SK-N-SH (cell line): ENCODE results near the gene TRIM23.
"Not testable (repeated sequence)": the region's sequence is repeated elsewhere in the genome, so short reads cannot be mapped to it uniquely, and the experiment has no call there.

Source experiments
- EP300 ChIP-seq, 2 experiments: IDR thresholded peaks; 2 replicates each; pipeline versions ENCODE4 v1.4.0 to v1.6.1; 2012; ENCODE audit warnings: borderline replicate concordance in 1 of 2, low read depth in 1 of 2, low read length in 1 of 2
- EZH2phosphoT487 ChIP-seq: fragments of 200-600 bp; sonication (generic); IDR thresholded peaks from 2 replicates; pipeline ENCODE4 v1.6.1; 2017; ENCODE audit warnings: low read depth, mixed run types, mild to moderate bottlenecking, antibody characterized with exemption, moderate library complexity, borderline replicate concordance
- GABPA ChIP-seq: IDR thresholded peaks from 2 replicates; pipeline ENCODE4 v1.4.0; 2012; ENCODE audit warnings: low read depth, mild to moderate bottlenecking
- GATA2 ChIP-seq: sonication (generic); formaldehyde crosslinking; IDR thresholded peaks from 2 replicates; pipeline ENCODE4 v1.5.0; 2020; ENCODE audit warnings: mild to moderate bottlenecking, missing genetic modification reagents
- MXI1 ChIP-seq: IDR thresholded peaks from 2 replicates; pipeline ENCODE4 v1.6.1; 2012; ENCODE audit warnings: mild to moderate bottlenecking, low read depth, low read length, improper control_type of control experiment
- POLR2AphosphoS5 ChIP-seq: IDR thresholded peaks from 2 replicates; pipeline ENCODE4 v1.6.1; 2012; ENCODE audit warnings: low read depth, low read length
- RAD21 ChIP-seq: IDR thresholded peaks from 2 replicates; pipeline ENCODE4 v1.6.1; 2012; ENCODE audit warnings: mild to moderate bottlenecking, low read length
- SIN3A ChIP-seq: IDR thresholded peaks from 2 replicates; pipeline ENCODE4 v1.6.1; 2012; ENCODE audit warnings: low read depth, mild to moderate bottlenecking, low read length, moderate library complexity, borderline replicate concordance
- TAF1 ChIP-seq: IDR thresholded peaks from 2 replicates; pipeline ENCODE4 v1.6.1; 2012; ENCODE audit warnings: low read depth, mild to moderate bottlenecking, low read length, moderate library complexity, borderline replicate concordance
- TF ChIP-seq, protein P1 (sequence below): IDR thresholded peaks from 2 replicates; pipeline ENCODE4 v1.6.1; 2012; ENCODE audit warnings: mild to moderate bottlenecking, low read depth, low read length, moderate library complexity
- TF ChIP-seq, protein P2 (sequence below): fragments of 200-600 bp; sonication (generic); IDR thresholded peaks from 2 replicates; pipeline ENCODE4 v1.6.1; 2017; ENCODE audit warnings: antibody characterized with exemption, mild to moderate bottlenecking, moderate library complexity
- TF ChIP-seq, protein P3 (sequence below): fragments of 150-350 bp; IDR thresholded peaks from 2 replicates; pipeline ENCODE4 v1.6.1; 2017; ENCODE audit warnings: antibody characterized with exemption, low read length, low read depth, borderline replicate concordance
- TF ChIP-seq, protein P4 (sequence below): IDR thresholded peaks from 2 replicates; pipeline ENCODE4; 2012

DNA sequence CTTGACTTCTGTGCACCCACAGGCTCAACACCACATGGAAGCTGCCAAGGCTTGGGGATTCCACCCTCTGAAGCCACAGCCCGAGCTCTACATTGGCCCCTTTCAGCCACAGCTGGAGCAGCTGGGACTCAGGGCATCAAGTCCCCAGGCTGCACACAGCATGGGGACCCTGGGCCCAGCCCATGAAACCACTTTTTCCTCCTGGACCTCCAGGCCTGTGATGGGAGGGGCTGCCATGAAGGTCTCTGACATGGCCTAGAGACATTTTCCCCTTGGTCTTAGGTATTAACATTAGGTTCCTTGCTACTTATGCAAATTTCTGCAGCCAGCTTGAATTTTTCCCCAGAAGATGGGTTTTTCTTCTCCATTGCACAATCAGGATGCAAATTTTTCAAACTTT lies 22.4 kb downstream of the TRIM23 start:
- TF ChIP-seq, protein P1, sequence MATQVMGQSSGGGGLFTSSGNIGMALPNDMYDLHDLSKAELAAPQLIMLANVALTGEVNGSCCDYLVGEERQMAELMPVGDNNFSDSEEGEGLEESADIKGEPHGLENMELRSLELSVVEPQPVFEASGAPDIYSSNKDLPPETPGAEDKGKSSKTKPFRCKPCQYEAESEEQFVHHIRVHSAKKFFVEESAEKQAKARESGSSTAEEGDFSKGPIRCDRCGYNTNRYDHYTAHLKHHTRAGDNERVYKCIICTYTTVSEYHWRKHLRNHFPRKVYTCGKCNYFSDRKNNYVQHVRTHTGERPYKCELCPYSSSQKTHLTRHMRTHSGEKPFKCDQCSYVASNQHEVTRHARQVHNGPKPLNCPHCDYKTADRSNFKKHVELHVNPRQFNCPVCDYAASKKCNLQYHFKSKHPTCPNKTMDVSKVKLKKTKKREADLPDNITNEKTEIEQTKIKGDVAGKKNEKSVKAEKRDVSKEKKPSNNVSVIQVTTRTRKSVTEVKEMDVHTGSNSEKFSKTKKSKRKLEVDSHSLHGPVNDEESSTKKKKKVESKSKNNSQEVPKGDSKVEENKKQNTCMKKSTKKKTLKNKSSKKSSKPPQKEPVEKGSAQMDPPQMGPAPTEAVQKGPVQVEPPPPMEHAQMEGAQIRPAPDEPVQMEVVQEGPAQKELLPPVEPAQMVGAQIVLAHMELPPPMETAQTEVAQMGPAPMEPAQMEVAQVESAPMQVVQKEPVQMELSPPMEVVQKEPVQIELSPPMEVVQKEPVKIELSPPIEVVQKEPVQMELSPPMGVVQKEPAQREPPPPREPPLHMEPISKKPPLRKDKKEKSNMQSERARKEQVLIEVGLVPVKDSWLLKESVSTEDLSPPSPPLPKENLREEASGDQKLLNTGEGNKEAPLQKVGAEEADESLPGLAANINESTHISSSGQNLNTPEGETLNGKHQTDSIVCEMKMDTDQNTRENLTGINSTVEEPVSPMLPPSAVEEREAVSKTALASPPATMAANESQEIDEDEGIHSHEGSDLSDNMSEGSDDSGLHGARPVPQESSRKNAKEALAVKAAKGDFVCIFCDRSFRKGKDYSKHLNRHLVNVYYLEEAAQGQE = not testable (repeated sequence)
- TF ChIP-seq, protein P2, sequence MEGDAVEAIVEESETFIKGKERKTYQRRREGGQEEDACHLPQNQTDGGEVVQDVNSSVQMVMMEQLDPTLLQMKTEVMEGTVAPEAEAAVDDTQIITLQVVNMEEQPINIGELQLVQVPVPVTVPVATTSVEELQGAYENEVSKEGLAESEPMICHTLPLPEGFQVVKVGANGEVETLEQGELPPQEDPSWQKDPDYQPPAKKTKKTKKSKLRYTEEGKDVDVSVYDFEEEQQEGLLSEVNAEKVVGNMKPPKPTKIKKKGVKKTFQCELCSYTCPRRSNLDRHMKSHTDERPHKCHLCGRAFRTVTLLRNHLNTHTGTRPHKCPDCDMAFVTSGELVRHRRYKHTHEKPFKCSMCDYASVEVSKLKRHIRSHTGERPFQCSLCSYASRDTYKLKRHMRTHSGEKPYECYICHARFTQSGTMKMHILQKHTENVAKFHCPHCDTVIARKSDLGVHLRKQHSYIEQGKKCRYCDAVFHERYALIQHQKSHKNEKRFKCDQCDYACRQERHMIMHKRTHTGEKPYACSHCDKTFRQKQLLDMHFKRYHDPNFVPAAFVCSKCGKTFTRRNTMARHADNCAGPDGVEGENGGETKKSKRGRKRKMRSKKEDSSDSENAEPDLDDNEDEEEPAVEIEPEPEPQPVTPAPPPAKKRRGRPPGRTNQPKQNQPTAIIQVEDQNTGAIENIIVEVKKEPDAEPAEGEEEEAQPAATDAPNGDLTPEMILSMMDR = not testable (repeated sequence)
- not testable (repeated sequence) for TF ChIP-seq MXI1; TAF1; POLR2AphosphoS5; EZH2phosphoT487; RAD21; GABPA; SIN3A; EP300 (IDR thresholded peaks at IDR 0.05; ENCODE audit: borderline replicate concordance in 1 of 2, low read depth in 1 of 2, low read length in 1 of 2); GATA2 (CRISPR knock-in tag)
- TF ChIP-seq, protein P3, sequence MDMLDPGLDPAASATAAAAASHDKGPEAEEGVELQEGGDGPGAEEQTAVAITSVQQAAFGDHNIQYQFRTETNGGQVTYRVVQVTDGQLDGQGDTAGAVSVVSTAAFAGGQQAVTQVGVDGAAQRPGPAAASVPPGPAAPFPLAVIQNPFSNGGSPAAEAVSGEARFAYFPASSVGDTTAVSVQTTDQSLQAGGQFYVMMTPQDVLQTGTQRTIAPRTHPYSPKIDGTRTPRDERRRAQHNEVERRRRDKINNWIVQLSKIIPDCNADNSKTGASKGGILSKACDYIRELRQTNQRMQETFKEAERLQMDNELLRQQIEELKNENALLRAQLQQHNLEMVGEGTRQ = not testable (repeated sequence)
- TF ChIP-seq, protein P4, sequence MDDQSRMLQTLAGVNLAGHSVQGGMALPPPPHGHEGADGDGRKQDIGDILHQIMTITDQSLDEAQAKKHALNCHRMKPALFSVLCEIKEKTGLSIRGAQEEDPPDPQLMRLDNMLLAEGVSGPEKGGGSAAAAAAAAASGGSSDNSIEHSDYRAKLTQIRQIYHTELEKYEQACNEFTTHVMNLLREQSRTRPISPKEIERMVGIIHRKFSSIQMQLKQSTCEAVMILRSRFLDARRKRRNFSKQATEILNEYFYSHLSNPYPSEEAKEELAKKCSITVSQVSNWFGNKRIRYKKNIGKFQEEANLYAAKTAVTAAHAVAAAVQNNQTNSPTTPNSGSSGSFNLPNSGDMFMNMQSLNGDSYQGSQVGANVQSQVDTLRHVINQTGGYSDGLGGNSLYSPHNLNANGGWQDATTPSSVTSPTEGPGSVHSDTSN = not testable (repeated sequence)
